ENCODE results near the gene ELK4. TPM values are rescaled to one million over a fixed set of nuclear protein-coding genes. Genes with fewer than 3 reads are reported as not detected.
A peak's percentile ranks its signal among the peaks of the same experiment; 100 is the strongest.

ELK4 gene
- total and polyA plus RNA-seq, 10 donors = 8.5 to 109 (median 53.5) TPM

- H3K9me3 ChIP-seq = no peaks in the 10 kb centered on the region
- H3K27me3 ChIP-seq (replicated peaks in 1 of 7) = no peaks in the 10 kb centered on the region
- no peak overlapping the region for H3K27ac ChIP-seq
- TF ChIP-seq POLR2AphosphoS5 (IDR thresholded peaks at IDR 0.05) = no peak
- TF ChIP-seq, protein P1, sequence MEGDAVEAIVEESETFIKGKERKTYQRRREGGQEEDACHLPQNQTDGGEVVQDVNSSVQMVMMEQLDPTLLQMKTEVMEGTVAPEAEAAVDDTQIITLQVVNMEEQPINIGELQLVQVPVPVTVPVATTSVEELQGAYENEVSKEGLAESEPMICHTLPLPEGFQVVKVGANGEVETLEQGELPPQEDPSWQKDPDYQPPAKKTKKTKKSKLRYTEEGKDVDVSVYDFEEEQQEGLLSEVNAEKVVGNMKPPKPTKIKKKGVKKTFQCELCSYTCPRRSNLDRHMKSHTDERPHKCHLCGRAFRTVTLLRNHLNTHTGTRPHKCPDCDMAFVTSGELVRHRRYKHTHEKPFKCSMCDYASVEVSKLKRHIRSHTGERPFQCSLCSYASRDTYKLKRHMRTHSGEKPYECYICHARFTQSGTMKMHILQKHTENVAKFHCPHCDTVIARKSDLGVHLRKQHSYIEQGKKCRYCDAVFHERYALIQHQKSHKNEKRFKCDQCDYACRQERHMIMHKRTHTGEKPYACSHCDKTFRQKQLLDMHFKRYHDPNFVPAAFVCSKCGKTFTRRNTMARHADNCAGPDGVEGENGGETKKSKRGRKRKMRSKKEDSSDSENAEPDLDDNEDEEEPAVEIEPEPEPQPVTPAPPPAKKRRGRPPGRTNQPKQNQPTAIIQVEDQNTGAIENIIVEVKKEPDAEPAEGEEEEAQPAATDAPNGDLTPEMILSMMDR (IDR thresholded peaks at IDR 0.05 in 8 of 11, conservative IDR thresholded peaks at IDR 0.05 in 3 of 11) = no peak
- TF ChIP-seq POLR2A (IDR thresholded peaks at IDR 0.05) = no peak
- peaks cover 0 to 35% (median 24%) of the 10 kb centered on the region in 6 donors for H3K4me1 ChIP-seq
- peak; percentile 37 for DNase-seq
- intact Hi-C loops (cut with DNase I; ENCODE audit: low total_unique reads) = loop anchor here (10.0 kb wide), 1 partner anchor 51 kb away; no protein-coding TSS in a partner anchor
- WGBS, 5 donors = 78 to 89% (median 87%) methylated on average over 12 to 13 of the region's 13 CpGs
- no peaks in the 10 kb centered on the region for H3K36me3 ChIP-seq
- no peak overlapping the region for H3K4me3 ChIP-seq
Observed at GRCh38 chr1:205585835-205586785, 45.7 kb downstream of the ELK4 start.

DNA sequence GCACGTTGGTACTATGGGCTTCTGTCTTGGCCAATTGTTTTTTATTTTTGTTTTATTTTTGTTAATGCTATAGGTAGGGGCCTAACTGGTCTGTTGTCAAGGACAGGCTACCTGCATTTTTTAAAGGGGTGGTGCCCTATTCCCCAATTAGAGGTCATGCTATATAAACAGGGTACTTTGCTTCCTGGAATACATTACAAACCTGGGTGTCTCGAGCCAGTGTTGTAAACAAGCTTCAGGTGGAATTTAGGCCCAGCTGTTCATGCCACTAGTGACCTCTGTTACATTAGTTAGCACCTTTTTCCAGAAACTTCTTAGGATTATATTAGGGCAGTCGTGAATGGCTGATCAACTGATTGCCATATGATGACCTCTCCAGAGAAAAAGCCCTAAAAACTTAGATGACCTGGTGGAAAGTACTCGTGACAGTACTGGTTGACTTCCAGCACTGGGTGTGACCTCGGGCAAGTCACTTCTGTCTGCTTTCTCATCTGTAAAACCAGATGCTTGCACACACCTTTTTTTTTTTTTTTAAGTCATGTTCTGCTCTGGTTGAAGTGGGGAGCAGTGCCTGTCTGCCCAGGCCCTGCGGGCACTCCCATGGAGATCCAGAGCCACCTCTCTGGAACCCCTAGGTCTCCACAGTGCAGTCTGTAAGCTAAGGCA is 46.5 kb downstream of the ELK4 start:
- Histone ChIP-seq H3K4me1 (peaks cover 0 to 35% (median 21%) of the 10 kb centered on the region in 6 donors), H3K36me3 (no peaks in the 10 kb centered on the region), H3K9me3 (no peaks in the 10 kb centered on the region), H3K4me3 (no peak overlapping the region), H3K27ac (no peak overlapping the region), H3K27me3 (replicated peaks in 1 of 7) (peaks cover 0 to 3% (median 0%) of the 10 kb centered on the region in 7 donors)
- no peak for TF ChIP-seq POLR2AphosphoS5 (IDR thresholded peaks at IDR 0.05)
- DNase-seq = no peak
- 58 to 80% (median 72%) methylated on average over 6 of the region's 6 CpGs for WGBS, 5 donors
- intact Hi-C loops (cut with DNase I; ENCODE audit: low total_unique reads) = loop anchor here (10.0 kb wide), 1 partner anchor 51 kb away; no protein-coding TSS in a partner anchor

DNA sequence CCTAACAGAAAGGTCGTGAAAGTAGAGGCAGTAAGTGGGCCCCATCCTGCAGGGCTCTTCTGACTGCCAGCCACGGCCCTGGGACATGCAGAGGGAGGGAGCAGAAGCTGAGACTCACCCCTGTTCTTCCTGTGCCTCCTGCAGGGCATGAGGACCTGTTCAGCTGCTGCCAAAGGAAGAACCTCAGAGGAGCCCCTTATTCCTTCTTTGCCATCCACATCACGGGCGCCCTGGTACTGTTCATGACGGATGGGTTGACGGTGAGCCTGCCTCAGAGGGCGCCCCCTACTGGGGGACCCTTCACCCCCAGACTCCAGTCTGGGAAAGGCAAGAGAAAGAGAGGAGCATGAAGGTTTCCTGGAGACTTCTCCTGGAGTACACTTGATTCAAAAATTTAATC is 47.1 kb downstream of the ELK4 start:
- no peaks in the 10 kb centered on the region for H3K36me3 ChIP-seq
- no peak for TF ChIP-seq POLR2AphosphoS5 (IDR thresholded peaks at IDR 0.05)
- TF ChIP-seq, protein P1 (IDR thresholded peaks at IDR 0.05 in 8 of 11, conservative IDR thresholded peaks at IDR 0.05 in 3 of 11) = peak in 1 of 11 experiments; percentile 30
- H3K9me3 ChIP-seq = no peaks in the 10 kb centered on the region
- DNase-seq = peak; percentile 66
- peaks cover 0 to 35% (median 21%) of the 10 kb centered on the region in 6 donors for H3K4me1 ChIP-seq
- intact Hi-C loops (cut with DNase I; ENCODE audit: low total_unique reads) = loop anchor here (10.0 kb wide), 1 partner anchor 50 kb away; no protein-coding TSS in a partner anchor
- no peak overlapping the region for H3K27ac ChIP-seq
- peaks cover 0 to 5% (median 0%) of the 10 kb centered on the region in 7 donors for H3K27me3 ChIP-seq (replicated peaks in 1 of 7)
- WGBS, 5 donors = 41 to 68% (median 63%) methylated on average over 7 of the region's 7 CpGs
- no peak overlapping the region for H3K4me3 ChIP-seq

DNA sequence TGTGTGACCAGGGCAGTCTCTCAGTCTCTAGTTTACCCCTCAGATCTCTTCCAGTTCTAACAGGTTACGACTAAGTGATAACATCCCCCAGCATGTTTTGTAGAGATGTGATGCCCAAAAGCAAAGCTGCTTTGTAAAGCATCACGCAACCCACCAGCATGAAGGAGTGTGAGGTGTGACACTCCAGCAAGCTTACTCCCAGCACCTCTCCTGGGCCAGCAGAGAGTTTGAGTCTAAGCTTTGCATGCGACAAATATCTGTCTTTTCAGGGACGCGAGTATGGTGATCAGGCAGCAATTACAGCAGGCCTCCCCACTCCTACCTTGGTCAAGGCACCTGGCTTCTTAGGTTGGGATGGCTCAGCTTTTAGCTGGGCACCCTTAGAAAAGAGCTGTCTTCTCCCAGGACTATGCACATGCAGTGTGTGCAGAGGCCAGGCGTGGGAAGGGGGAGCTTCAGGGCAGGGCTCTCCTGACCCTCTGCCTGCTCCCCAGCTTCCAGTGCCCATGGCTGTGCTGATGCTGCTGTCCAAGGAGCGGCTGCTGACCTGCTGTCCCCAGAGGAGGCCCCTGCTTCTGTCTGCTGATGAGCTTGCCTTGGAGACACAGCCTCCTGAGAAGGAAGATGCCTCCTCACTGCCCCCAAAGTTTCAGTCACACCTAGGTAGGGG is 48.2 kb downstream of the ELK4 start:
- peak; percentile 30 for DNase-seq
- peaks cover 0 to 5% (median 0%) of the 10 kb centered on the region in 7 donors for H3K27me3 ChIP-seq (replicated peaks in 1 of 7)

More for the DNA sequence above, 48.2 kb downstream of the ELK4 start:
- peak overlapping the region in 5 of 8 donors; percentile 13 to 69 (median 54) for H3K27ac ChIP-seq
- intact Hi-C loops (cut with DNase I; ENCODE audit: low total_unique reads) = loop anchor here (10.0 kb wide), 1 partner anchor 49 kb away; no protein-coding TSS in a partner anchor
- no peaks in the 10 kb centered on the region for H3K36me3 ChIP-seq
- TF ChIP-seq POLR2A (IDR thresholded peaks at IDR 0.05) = no peak
- no peak for TF ChIP-seq POLR2AphosphoS5 (IDR thresholded peaks at IDR 0.05)
- TF ChIP-seq, protein P1 (IDR thresholded peaks at IDR 0.05 in 8 of 11, conservative IDR thresholded peaks at IDR 0.05 in 3 of 11) = no peak
- H3K4me3 ChIP-seq = no peak overlapping the region
- WGBS, 5 donors = 85 to 92% (median 89%) methylated on average over 6 to 7 of the region's 7 CpGs
- no peaks in the 10 kb centered on the region for H3K9me3 ChIP-seq
- peaks cover 0 to 32% (median 21%) of the 10 kb centered on the region in 6 donors for H3K4me1 ChIP-seq
